ENCODE measurements around the gene RASSF7.
A peak's percentile ranks its signal among the peaks of the same experiment; 100 is the strongest.

RASSF7 gene

DNA sequence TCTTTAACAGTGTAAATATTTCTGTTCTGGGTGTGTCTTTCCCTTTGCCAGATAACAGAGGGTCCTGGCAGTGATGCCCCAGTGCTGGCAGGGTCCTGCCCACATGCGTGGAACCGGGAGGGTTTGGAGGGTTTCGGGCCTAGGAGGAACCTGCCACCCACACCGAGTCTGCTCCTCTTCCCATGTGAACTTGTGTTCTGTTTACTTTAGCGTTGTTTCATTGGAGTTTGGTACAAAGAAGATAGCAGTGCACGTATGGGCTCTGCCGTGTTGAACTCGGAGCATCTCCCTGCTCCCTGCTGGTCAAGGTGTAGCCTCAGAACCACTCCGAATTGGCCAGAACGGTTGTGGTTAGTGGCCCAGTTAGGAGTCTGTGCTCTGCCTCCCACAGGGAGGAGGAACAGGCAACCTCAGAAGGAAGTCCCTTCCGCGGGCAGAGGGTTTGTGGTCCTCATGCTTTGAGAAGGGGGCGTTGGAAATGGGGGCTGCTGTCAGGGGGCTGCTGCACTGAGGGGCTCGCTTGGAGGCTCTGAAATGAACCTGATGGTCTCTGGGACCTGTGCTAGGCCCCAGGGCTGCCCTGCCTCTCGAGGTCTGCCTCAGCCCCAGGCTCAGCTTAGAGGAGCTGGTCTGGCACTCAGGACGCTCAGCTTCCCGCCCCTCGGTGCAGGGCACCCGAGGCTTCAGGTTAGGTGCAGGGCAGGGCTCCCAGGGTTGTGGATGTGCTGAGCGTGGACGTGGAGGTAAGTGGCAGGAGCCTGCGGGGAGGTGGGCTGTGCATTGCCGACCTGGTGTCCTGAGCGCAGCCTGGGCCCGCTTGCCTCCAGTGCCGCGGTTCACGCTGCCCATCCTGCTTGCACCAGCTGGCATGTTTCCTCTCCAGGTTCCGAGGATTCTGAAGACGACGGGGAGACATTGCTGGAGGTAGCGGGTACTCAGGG lies 25.9 kb downstream of the RASSF7 start:
- DNase-seq (ENCODE audit: low read depth), result no peak

- no peak for DNase-seq (ENCODE audit: low read depth)
Measured at GRCh38 chr11:587546-587945, 26.8 kb downstream of the RASSF7 start.

DNA sequence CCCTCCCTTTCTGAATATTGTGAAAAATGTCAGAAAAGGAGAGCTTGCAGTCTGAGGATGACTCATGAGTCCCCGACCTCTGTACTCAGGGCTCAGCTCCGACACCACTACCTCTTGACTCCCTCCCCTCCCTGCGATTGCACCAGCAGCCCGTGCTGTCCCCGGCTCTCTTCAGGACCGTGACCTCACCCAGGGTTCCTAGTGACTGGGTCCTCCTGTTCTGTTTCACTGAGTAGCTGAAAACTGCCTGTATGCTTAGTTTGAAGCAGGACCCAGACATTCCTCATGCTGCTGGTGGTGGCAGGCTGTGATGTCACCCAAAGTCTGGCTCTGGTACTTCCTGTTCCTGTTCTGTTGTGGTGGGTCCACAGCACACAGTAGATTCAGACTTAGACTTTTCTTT lies 27.2 kb downstream of the RASSF7 start:
- DNase-seq (ENCODE audit: low read depth), result peak; percentile 49

- DNase-seq (ENCODE audit: low read depth), result no peak
Measured at GRCh38 chr11:589798-590197, 29.0 kb downstream of the RASSF7 start.

- DNase-seq (ENCODE audit: low read depth), result no peak
Measured at GRCh38 chr11:590997-591396, 30.2 kb downstream of the RASSF7 start.

DNA sequence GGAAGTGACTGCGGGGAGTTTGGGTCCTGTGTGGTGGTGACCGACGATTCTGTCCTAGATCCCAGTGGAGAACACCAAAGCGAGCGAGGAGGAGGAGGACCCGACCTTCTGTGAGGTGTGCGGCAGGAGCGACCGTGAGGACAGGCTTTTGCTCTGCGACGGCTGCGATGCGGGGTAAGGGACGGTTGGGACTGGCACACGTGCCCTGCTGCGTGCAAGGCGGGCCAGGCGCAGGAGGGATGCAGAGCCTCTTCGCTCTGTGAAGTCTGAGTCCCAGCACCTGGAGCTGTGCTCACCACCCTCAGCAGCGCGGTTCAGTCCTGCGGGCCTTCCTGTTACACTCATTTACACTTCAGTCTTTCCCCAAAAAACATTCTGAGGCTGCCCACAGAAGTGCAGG lies 31.7 kb downstream of the RASSF7 start:
- DNase-seq (ENCODE audit: low read depth), result no peak

DNA sequence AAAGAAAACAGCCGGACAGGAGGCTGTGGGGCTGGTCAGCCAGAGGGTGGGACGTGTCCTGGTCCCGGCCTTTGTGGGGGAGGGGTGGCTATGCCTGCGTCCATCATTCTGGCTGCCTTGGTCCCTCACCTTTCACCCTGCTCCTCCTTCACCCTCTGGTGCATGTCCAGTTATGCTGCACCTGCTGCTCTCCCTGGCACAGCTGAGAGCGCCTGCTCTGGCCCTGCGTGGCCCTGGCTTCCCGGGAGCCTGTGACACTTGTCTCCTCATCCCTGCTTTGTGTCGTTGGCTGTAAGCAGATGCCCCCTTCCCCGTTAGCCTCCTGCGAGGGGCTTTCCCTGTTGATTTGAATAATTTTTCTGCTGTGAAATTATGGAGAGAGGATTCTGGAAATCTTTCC lies 32.1 kb downstream of the RASSF7 start:
- DNase-seq (ENCODE audit: low read depth), result no peak

GRCh38 chr11:593347-593746 lies 32.6 kb downstream of the RASSF7 start:
- no peak for DNase-seq (ENCODE audit: low read depth)

- no peak for DNase-seq (ENCODE audit: low read depth)
Measured at GRCh38 chr11:595400-595799, 34.6 kb downstream of the RASSF7 start.

GRCh38 chr11:596374-596773 lies 35.6 kb downstream of the RASSF7 start:
- no peak for DNase-seq (ENCODE audit: low read depth)

DNA sequence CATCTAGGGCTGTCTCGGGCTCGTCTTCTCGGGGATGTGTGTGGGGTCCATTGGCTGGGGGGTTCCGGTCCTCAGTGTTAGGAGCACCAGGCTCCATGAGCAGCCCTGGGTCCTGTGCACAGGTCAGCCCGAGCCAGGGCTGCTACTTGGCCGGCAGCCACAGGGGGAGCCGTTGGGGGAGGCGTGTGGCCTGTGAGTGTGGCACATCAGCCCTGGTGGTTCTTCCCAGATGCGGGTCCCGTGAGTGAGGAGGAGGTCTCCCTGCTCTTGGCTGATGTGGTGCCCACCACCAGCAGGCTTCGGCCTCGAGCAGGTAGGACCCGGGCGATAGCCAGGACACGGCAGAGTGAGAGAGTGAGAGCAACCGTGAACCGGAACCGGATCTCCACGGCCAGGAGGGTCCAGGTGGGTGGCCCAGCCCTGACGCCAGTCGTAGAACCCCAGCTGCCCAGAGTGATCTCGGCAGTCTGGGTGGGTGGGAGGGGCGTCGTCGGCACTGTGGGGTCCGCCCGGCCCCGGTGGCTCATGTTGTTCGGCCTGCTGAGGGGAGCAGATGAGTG lies 36.5 kb downstream of the RASSF7 start:
- no peak for DNase-seq (ENCODE audit: low read depth)

- no peak for DNase-seq (ENCODE audit: low read depth)
Measured at GRCh38 chr11:598005-598680, 37.4 kb downstream of the RASSF7 start.

DNA sequence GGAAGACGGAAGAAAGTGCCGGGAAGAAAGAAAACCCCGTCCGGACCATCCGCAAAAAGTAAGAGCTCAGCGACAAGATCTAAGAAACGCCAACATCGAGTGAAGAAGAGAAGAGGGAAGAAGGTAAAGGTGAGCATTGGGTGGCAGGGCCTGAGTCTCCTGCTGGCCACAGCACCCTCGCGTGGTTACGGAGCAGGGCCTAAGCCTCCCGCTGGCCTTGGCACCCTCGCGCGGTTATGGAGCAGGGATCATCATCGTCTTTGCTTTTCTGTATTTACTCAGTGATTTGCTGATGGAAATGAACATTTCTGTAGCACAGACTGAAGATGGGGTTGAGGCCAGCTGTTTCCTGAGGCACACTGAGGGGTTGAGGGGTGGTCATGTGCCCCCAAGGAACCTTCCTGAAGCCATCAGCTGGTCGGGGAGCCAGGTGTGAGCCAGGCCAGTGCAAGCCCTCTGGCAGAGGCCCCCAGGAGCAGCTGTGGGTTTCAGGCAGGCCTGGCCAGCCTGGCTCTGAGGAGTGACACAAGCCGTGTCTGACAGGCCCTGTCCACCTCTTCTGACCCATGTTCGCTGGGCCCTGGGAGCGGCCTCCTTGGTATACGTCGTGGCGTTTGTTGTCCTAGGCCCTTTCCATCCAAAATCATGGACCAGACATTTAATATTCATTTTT lies 40.9 kb downstream of the RASSF7 start:
- no peak for DNase-seq (ENCODE audit: low read depth)

GRCh38 chr11:603154-603553 lies 42.4 kb downstream of the RASSF7 start:
- no peak for DNase-seq (ENCODE audit: low read depth)

DNA sequence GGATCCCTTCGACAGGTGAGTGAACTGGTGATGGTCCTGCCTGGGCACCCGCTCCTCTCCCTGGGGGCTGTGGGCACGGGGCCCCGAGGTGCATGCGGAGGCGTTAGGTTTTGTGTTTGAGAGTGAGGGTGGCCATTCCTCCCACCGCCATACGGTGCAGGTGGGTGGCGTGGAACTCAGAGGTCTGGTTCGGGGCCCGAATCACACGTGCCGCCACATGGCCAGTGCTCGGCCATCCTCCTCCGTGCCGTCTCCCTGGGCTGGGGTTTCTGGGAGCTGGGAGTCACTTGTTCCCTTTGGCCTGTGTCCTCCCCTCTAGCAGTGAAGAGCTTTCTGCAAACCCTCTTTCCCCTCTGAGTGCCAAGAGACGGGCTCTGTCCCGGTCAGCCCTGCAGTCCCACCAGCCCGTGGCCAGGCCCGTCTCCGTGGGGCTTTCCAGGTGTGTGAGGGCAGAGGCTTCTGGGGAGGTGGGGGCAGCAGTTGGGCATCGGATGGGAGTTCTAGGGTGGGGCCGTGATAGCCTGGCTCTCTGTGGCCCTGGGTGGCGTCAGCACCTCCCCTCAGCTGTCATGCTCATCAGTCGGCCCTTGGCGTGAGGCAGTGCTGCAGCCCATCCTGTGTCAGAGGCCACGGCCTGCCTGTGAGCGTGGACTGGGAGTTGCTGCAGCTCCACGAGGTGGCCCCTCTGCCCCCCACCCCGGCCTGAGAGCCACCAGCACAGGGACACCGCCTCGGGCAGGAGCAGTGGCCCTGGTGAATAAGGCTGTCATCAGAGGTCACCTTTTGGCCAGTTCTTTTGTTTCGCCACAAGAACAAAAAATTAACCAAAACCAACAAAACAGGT lies 44.7 kb downstream of the RASSF7 start:
- no peak for DNase-seq (ENCODE audit: low read depth)

DNA sequence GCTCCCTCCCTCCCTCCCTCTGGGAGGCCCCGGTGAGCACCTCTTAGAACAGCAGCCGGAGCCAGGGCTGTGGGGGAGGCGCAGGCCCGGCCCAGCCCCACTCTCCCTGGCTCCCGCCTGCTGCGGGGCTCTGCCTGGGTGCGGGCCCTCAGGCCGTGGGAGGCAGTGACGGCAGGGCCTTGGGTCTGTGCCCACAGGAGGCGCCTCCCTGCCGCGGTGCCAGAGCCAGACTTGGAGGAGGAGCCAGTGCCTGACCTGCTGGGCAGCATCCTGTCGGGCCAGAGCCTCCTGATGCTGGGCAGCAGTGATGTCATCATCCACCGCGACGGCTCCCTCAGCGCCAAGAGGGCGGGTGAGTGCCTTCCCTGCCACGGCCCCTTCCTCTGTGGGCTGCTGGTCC lies 45.5 kb downstream of the RASSF7 start:
- DNase-seq (ENCODE audit: low read depth), result no peak

DNA sequence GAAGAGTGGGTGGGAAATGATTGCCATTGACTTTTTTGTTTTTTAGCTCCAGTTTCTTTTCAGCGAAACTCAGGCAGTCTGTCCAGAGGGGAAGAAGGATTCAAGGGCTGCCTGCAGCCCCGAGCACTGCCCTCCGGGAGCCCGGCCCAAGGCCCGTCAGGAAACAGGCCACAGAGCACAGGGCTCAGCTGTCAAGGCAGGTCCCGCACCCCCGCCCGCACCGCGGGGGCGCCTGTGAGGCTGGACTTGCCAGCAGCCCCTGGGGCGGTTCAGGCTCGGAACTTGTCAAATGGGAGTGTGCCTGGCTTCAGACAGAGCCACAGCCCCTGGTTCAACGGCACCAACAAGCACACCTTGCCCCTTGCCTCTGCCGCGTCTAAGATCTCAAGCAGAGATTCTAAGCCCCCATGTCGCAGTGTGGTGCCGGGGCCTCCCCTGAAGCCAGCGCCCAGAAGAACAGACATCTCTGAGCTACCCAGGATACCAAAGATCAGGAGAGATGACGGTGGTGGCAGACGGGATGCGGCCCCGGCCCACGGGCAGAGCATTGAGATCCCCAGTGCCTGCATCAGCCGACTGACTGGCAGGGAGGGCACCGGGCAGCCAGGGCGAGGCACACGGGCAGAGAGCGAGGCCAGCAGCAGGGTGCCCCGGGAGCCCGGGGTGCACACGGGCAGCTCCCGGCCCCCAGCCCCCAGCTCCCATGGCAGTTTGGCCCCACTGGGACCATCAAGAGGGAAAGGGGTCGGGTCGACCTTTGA lies 46.4 kb downstream of the RASSF7 start:
- no peak for DNase-seq (ENCODE audit: low read depth)

GRCh38 chr11:607971-608659 lies 47.3 kb downstream of the RASSF7 start:
- no peak for DNase-seq (ENCODE audit: low read depth)

GRCh38 chr11:608791-609251 lies 48.1 kb downstream of the RASSF7 start:
- DNase-seq (ENCODE audit: low read depth), result no peak

DNA sequence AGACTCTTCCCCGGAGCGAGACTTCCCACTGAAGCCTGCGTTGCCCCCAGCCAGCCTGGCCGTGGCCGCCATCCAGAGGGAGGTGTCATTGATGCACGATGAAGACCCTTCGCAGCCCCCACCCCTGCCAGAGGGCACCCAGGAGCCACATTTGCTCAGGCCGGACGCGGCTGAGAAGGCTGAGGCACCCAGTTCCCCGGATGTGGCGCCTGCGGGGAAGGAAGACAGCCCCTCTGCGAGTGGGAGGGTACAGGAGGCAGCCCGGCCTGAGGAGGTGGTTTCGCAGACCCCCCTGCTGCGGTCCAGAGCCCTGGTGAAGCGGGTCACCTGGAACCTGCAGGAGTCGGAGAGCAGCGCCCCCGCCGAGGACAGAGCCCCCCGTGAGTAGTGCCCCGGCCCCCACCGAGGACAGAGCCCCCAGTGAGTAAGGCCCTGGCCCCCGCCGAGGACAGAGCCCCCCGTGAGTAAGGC lies 48.6 kb downstream of the RASSF7 start:
- no peak for DNase-seq (ENCODE audit: low read depth)
